Airway epithelial cell (primary cell): ENCODE results near the gene TAAR2. TPM values are rescaled to one million over a fixed set of nuclear protein-coding genes. Genes with fewer than 3 reads are reported as not detected.

ENCODE experiments used
- total RNA-seq: library from RNA; depleted of rRNA; stranded (reverse); fragments of >200 nt; gene quantifications from 2 replicates; pipeline ENCODE4 v1.2.3, GENCODE V29; 2015

Gene TAAR2
- not detected in 2 replicates for total RNA-seq

GRCh38 chr6:132624175-132624574 lies at the start of gene TAAR2:
TSS of gene TAAR2 (minus strand) at chr6:132624275. CDS start at chr6:132624275, 0 bp downstream.

GRCh38 chr6:132659082-132659481 lies 35.0 kb upstream of the TAAR2 start, which contains the start of gene TAAR1:
TSS of gene TAAR1 (minus strand) at chr6:132659182. CDS start at chr6:132646003, 13,179 bp downstream.

GRCh38 chr6:132589454-132589853 lies 34.6 kb downstream of the TAAR2 start, which contains the start of gene TAAR5:
TSS of gene TAAR5 (minus strand) at chr6:132589741. CDS start at chr6:132589686, 55 bp downstream.

GRCh38 chr6:132570221-132570777 lies 53.8 kb downstream of the TAAR2 start, which contains the start of gene TAAR6:
TSS of gene TAAR6 (plus strand) at chr6:132570322. CDS start at chr6:132570322, 0 bp downstream.

Other genes with a start within 250 kb of the TAAR2 start
- gene MOXD1, start 222.8 kb downstream of the TAAR2 start, total RNA-seq: 0.88 and 1.6 TPM in 2 replicates
- gene STX7, start 111.2 kb downstream of the TAAR2 start, total RNA-seq: 22.6 and 23.6 TPM in 2 replicates
- not detected in 2 replicates for gene TAAR9, start 86.0 kb downstream of the TAAR2 start, total RNA-seq
- not detected in 2 replicates for gene TAAR8, start 71.6 kb downstream of the TAAR2 start, total RNA-seq
- not detected in 2 replicates for gene TAAR6, start 54.0 kb downstream of the TAAR2 start, total RNA-seq
- gene TAAR5, start 34.5 kb downstream of the TAAR2 start, total RNA-seq: not detected in 2 replicates
- gene TAAR1, start 34.9 kb upstream of the TAAR2 start, total RNA-seq: not detected in 2 replicates
- not detected in 2 replicates for gene VNN1, start 89.8 kb upstream of the TAAR2 start, total RNA-seq
- not detected in 2 replicates for gene VNN2, start 133.6 kb upstream of the TAAR2 start, total RNA-seq
- gene SLC18B1, start 174.4 kb upstream of the TAAR2 start, total RNA-seq: 9.7 and 10.2 TPM in 2 replicates
- 2,685 and 2,845 TPM in 2 replicates for gene RPS12, start 190.3 kb upstream of the TAAR2 start, total RNA-seq